Right atrium auricular region (tissue), 2 donors: ENCODE results near the gene KCTD4. TPM values are rescaled to one million over a fixed set of nuclear protein-coding genes. Genes with fewer than 3 reads are reported as not detected.
"Not testable (repeated sequence)": the region's sequence is repeated elsewhere in the genome, so short reads cannot be mapped to it uniquely, and the experiment has no call there.

Experiments used
- DNase-seq: peaks from one replicate; pipeline ENCODE4 v3.0.0-alpha.2; 2019; ENCODE audit warnings: low spot score
- H3K27ac ChIP-seq, 2 donors: fragments of 200-600 bp; sonication (generic); 1 replicate in 1 of 2; 2 replicates in 1 of 2; pipeline ENCODE4 v1.5.1; 2016 to 2019
- H3K27me3 ChIP-seq, 2 donors: fragments of 200-600 bp; sonication (generic); one replicate each; pipeline versions ENCODE4 v1.5.1 to v1.6.0; 2017 to 2019
- H3K36me3 ChIP-seq: fragments of 200-600 bp; sonication (generic); one replicate; pipeline ENCODE4 v1.5.1; 2016
- H3K4me1 ChIP-seq, 2 donors: fragments of 200-600 bp; sonication (generic); one replicate each; pipeline versions ENCODE4 v1.5.1 to v1.6.0; 2017 to 2019
- H3K4me3 ChIP-seq, 2 donors: fragments of 200-600 bp; sonication (generic); 1 replicate in 1 of 2; 2 replicates in 1 of 2; pipeline ENCODE4 v1.5.1; 2017 to 2019; ENCODE audit warnings: mild to moderate bottlenecking in 1 of 2, moderate library complexity in 1 of 2
- H3K9me3 ChIP-seq, 2 donors: fragments of 200-600 bp; sonication (generic); one replicate each; pipeline ENCODE4 v1.5.1; 2019
- CTCF ChIP-seq, 2 donors: fragments of 200-600 bp; sonication (generic); IDR thresholded peaks; one replicate each; pipeline ENCODE4 v1.5.1; 2019; ENCODE audit warnings: antibody characterized with exemption in 2 of 2
- total RNA-seq, 2 donors: library from RNA; depleted of rRNA; stranded (reverse); fragments of >200 nt; gene quantifications; one replicate each; pipeline ENCODE4 v1.1.0, GENCODE V29; 2016

Gene KCTD4
- total RNA-seq, 2 donors from 2014 or later, result 0.16 TPM; not detected in 1

GRCh38 chr13:45194081-45194939 is 6.5 kb downstream of the KCTD4 start:
- peak; percentile 74 for DNase-seq
- Histone ChIP-seq H3K27ac (no peak overlapping the region), H3K4me3 (no peak overlapping the region), H3K36me3 (no peaks in the 10 kb centered on the region), H3K4me1 (peaks cover 0 to 17% of the 10 kb centered on the region in 2 donors), H3K9me3 (no peaks in the 10 kb centered on the region), H3K27me3 (no peaks in the 10 kb centered on the region)
- peak in 1 of 2 donors; percentile 59 for TF ChIP-seq CTCF (IDR thresholded peaks at IDR 0.05)

DNA sequence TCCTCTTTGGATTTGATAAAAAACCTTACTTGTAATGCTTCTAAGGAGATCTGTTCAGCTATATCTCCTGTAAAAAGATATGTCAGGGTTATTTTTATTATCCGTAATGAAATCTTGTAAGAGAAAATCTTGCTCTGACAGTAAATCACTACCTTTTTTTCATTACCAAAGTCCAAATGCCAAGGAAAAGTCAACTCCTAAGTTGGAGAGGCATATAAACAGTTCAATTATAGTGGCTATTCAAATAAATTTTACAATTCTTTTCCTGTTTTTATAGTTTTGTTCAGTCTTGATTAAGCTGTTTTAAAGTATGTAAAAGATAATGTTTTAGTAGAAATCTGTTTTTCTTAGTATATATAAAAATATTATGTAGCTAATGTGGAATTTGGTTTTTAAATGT is 9.0 kb downstream of the KCTD4 start:
- Histone ChIP-seq H3K36me3 (no peaks in the 10 kb centered on the region), H3K4me3 (no peak overlapping the region), H3K27me3 (no peaks in the 10 kb centered on the region), H3K27ac (no peak overlapping the region), H3K9me3 (no peaks in the 10 kb centered on the region), H3K4me1 (peaks cover 0 to 16% of the 10 kb centered on the region in 2 donors)
- no peak for TF ChIP-seq CTCF (IDR thresholded peaks at IDR 0.05)
- no peak for DNase-seq

DNA sequence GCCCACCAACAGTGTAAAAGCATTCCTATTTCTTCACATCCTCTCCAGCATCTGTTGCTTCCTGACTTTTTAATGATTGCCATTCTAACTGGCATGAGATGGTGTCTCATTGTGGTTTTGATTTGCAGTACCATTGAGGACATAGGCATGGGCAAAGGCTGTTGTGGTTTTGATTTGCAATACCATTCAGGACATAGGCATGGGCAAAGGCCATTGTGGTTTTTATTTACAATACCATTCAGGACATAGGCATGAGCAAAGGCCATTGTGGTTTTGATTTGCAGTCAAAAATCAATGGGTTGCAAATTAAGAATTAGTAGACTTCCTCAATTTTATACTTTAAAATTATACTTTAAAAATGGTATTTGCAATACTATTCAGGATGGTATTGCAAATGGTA is 11.3 kb downstream of the KCTD4 start:
- not testable (repeated sequence) for H3K4me3 ChIP-seq, H3K4me1 ChIP-seq, H3K27me3 ChIP-seq, H3K27ac ChIP-seq, DNase-seq, H3K36me3 ChIP-seq, H3K9me3 ChIP-seq

GRCh38 chr13:45189077-45189476 is 11.8 kb downstream of the KCTD4 start:
- H3K27me3 ChIP-seq, H3K4me1 ChIP-seq, H3K27ac ChIP-seq, H3K9me3 ChIP-seq, DNase-seq, H3K36me3 ChIP-seq, H3K4me3 ChIP-seq: not testable (repeated sequence)

GRCh38 chr13:45185286-45185685 is 15.6 kb downstream of the KCTD4 start:
- Histone ChIP-seq H3K27me3 (no peaks in the 10 kb centered on the region), H3K36me3 (no peaks in the 10 kb centered on the region), H3K9me3 (no peaks in the 10 kb centered on the region), H3K4me1 (no peaks in the 10 kb centered on the region), H3K27ac (no peak overlapping the region), H3K4me3 (no peak overlapping the region)
- TF ChIP-seq CTCF (IDR thresholded peaks at IDR 0.05), result no peak
- no peak for DNase-seq

GRCh38 chr13:45184693-45185092 is 16.2 kb downstream of the KCTD4 start:
- Histone ChIP-seq H3K4me3 (no peak overlapping the region), H3K36me3 (no peaks in the 10 kb centered on the region), H3K27ac (no peak overlapping the region), H3K9me3 (no peaks in the 10 kb centered on the region), H3K27me3 (no peaks in the 10 kb centered on the region), H3K4me1 (no peaks in the 10 kb centered on the region)
- no peak for TF ChIP-seq CTCF (IDR thresholded peaks at IDR 0.05)
- no peak for DNase-seq
